ENCODE data around the gene IQCF2. TPM values are rescaled to one million over a fixed set of nuclear protein-coding genes. Genes with fewer than 3 reads are reported as not detected.

The IQCF2 gene
- total RNA-seq = not detected
- total RNA-seq (2013) = not detected

GRCh38 chr3:51860703-51861665 is at the start of gene IQCF2:
Gene IQCF2 (plus strand): TSS chr3:51861615. CDS start chr3:51861667, 52 bp downstream.
- H3K4me3 ChIP-seq (ENCODE audit: low read length) = no peak within 1 kb of the TSS
- 53% methylated on average over 7 of the region's 7 CpGs for WGBS (ENCODE audit: insufficient coverage)
- no peaks in the 10 kb centered on the region for H3K27me3 ChIP-seq (ENCODE audit: control insufficient read depth, insufficient read depth, low read length)
- TF ChIP-seq CTCF (IDR thresholded peaks at IDR 0.05) = no peak
- no peak within 1 kb of the TSS for H3K27ac ChIP-seq (ENCODE audit: low read length)
- DNase-seq (no peak), ATAC-seq (no peak)
- Mint-ChIP-seq H3K27me3 (ENCODE audit: low read depth in 2 of 2) (peaks cover 7 to 24% of the 10 kb centered on the region in 2 donors), H3K4me3 (no peak within 1 kb of the TSS), H3K9me3 (no peaks in the 10 kb centered on the region), H3K36me3 (no peaks in the 10 kb centered on the region), H3K27ac (no peak within 1 kb of the TSS), H3K4me1 (no peaks in the 10 kb centered on the region)
- intact Hi-C loops (cut with micrococcal nuclease) = loop anchor here (1.0 kb wide), 1 partner anchor 20 kb away; no protein-coding TSS in a partner anchor
- peaks cover 5% of the 10 kb centered on the region for H3K4me1 ChIP-seq (ENCODE audit: control insufficient read depth, insufficient read depth, low read length)
- H3K36me3 ChIP-seq (ENCODE audit: control insufficient read depth, insufficient read depth, low read length) = no peaks in the 10 kb centered on the region
- H3K9me3 ChIP-seq (ENCODE audit: control insufficient read depth, insufficient read depth, low read length) = no peaks in the 10 kb centered on the region

GRCh38 chr3:51813539-51813938 is 47.9 kb upstream of the IQCF2 start:
- Mint-ChIP-seq H3K36me3 (no peaks in the 10 kb centered on the region), H3K4me3 (no peak overlapping the region), H3K27me3 (ENCODE audit: low read depth in 2 of 2) (peaks cover 11 to 39% of the 10 kb centered on the region in 2 donors), H3K4me1 (no peaks in the 10 kb centered on the region), H3K27ac (no peak overlapping the region), H3K9me3 (no peaks in the 10 kb centered on the region)
- H3K27me3 ChIP-seq (ENCODE audit: control insufficient read depth, insufficient read depth, low read length) = no peaks in the 10 kb centered on the region
- no peak overlapping the region for H3K4me3 ChIP-seq (ENCODE audit: low read length)
- no peaks in the 10 kb centered on the region for H3K36me3 ChIP-seq (ENCODE audit: control insufficient read depth, insufficient read depth, low read length)
- ATAC-seq = no peak
- H3K27ac ChIP-seq (ENCODE audit: low read length) = no peak overlapping the region
- 91% methylated on average over 6 of the region's 6 CpGs for WGBS (ENCODE audit: insufficient coverage)
- no peaks in the 10 kb centered on the region for H3K4me1 ChIP-seq (ENCODE audit: control insufficient read depth, insufficient read depth, low read length)
- intact Hi-C loops (cut with micrococcal nuclease) = no loop called here
- no peak for DNase-seq
- H3K9me3 ChIP-seq (ENCODE audit: control insufficient read depth, insufficient read depth, low read length) = no peaks in the 10 kb centered on the region
- no peak for TF ChIP-seq CTCF (IDR thresholded peaks at IDR 0.05)

GRCh38 chr3:51814034-51814433 is 47.4 kb upstream of the IQCF2 start:
- Mint-ChIP-seq H3K4me3 (no peak overlapping the region), H3K27me3 (ENCODE audit: low read depth in 2 of 2) (peaks cover 12 to 41% of the 10 kb centered on the region in 2 donors), H3K36me3 (no peaks in the 10 kb centered on the region), H3K9me3 (no peaks in the 10 kb centered on the region), H3K4me1 (no peaks in the 10 kb centered on the region), H3K27ac (no peak overlapping the region)
- no peak for TF ChIP-seq CTCF (IDR thresholded peaks at IDR 0.05)
- intact Hi-C loops (cut with micrococcal nuclease) = no loop called here
- Histone ChIP-seq H3K4me3 (ENCODE audit: low read length) (no peak overlapping the region), H3K27ac (ENCODE audit: low read length) (no peak overlapping the region), H3K4me1 (ENCODE audit: control insufficient read depth, insufficient read depth, low read length) (no peaks in the 10 kb centered on the region), H3K36me3 (ENCODE audit: control insufficient read depth, insufficient read depth, low read length) (no peaks in the 10 kb centered on the region), H3K9me3 (ENCODE audit: control insufficient read depth, insufficient read depth, low read length) (no peaks in the 10 kb centered on the region), H3K27me3 (ENCODE audit: control insufficient read depth, insufficient read depth, low read length) (no peaks in the 10 kb centered on the region)
- WGBS (ENCODE audit: insufficient coverage) = 94% methylated on average over 3 of the region's 3 CpGs
- DNase-seq (no peak), ATAC-seq (no peak)
